HG02571 (cell line): ENCODE data around the gene KRT36.

Experiments used
- ATAC-seq: cut with Tn5 transposase; IDR thresholded peaks from one replicate; pipeline ENCODE4 v1.9.1; 2021; ENCODE audit warnings: mild to moderate bottlenecking, moderate library complexity; ENCODE audit not compliant: unreplicated experiment

The KRT36 gene

DNA sequence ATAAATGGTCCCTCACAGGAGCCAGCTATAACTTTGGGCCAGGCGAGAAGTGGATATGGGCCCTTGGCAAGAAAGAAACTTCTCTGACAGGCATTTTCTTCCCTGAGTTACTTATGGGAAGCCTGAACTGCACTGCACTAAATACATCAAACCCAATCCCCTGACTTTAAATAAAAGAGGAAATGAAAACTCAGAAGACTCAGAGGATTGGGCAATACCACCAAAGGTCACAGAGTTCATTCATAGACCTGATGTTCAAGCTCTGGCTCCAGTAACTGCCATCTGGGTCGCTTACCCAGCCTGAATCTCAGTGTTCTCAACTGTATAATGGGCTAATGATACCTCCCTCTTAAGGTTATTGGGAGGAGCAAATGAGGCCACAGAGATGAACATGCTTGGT is 9.6 kb downstream of the KRT36 start:
- ATAC-seq, result no peak

DNA sequence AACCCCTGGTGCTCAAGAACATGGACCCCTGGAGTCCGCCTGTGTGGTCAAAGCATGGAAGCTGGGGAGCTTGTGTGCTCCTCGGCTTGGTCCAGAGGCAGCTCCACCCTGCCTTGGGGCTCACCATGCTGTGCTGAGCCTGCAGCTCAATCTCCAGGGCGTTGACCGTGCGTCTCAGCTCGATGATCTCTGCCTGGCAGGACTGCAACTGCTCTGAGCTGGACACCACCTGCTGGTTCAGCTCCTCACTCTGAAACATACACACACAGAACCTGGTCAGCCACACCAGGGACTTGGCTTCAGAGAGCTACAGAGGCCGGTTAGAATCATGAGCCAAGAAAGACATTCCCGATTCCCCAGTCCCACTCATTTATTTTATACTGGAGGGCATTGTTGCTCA is 11.5 kb downstream of the KRT36 start:
- no peak for ATAC-seq

- ATAC-seq, result no peak
Measured at GRCh38 chr17:41476866-41477815, 12.6 kb downstream of the KRT36 start.

DNA sequence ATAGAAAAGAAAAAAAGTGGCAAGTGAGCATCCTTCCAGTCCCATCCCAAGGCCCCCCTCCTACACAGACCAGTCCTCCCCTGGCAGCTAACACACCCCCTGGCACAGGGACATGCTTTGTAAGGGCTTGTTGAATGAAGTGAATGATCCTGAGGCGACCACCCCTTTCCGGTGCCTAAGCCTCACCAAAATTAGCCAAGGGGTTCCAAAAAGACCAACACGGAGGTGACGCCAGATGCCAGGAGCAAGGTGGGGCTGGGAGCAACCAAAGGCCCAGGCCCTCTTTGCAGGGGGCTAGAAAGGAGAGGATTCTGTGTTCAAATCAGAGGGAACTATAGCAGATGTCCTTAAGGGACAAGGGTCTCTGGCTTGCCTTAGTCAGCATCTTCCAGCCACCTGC is 14.3 kb downstream of the KRT36 start:
- no peak for ATAC-seq

DNA sequence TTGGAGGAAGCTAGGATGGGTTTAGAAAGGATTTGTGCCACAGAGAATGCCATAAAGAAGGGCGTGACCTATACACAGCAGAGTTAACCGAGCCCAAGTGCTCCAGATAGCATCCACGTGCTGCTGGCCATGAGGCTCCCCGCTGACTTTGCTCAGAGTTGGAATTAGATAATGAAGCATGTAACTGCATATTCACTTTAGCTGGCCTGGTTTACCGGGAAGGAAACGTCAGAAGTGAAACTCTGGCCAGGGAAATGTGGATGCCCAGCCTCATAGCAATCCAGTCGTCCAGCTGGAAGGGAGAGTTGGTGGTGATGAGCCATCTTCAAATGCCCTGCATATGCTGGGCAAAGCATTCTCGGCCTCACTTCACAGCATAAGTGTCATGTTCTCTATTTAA is 14.8 kb downstream of the KRT36 start:
- no peak for ATAC-seq

- ATAC-seq, result no peak
Measured at GRCh38 chr17:41468346-41468745, 21.4 kb downstream of the KRT36 start.

- ATAC-seq, result no peak
Measured at GRCh38 chr17:41467561-41467960, 22.1 kb downstream of the KRT36 start.

DNA sequence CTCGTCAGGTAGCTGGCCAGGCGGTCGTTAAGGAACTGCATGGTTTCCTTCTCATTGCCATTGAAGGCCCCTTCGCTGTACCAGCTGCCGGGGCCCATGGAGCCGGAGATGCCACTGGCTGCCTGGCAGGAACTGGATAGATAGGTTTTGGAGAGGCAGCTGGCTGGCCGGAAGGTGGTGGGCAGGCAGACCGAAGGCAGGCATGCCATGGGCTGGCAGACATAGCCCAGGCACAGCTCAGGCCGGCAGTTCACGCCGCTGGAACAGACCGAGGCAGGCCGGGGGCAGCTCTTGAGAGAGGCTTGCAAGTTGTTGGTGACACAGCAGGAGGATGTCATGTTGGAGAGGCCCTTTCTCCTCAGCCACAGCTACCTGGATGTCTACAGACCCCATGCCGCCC is 22.7 kb downstream of the KRT36 start, which contains the start of gene KRT32:
Gene KRT32, minus strand, starts transcription at position 399 of the 400 bp plus-strand sequence. Its CDS starts 61 bp downstream, at position 338.
- ATAC-seq, result no peak

DNA sequence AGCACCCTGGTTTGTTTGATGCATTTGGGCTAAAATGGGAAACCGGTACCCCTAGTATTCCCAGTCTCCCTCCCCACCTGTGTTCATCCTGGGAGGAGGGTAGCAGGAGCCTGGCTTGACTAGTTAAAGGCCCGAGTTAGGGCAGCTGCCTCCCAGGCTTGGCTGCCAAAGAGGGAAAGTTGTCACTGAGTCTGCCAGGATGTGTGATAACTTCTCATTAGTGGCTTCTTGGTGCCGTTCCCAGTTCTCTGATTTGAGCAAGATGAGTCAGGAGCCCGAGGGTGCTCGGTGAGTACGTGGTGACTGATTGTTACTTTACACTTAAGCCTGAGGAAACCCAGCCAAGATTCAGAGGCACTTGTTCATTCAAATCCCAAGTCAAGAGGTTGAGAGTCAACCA is 25.0 kb downstream of the KRT36 start:
- ATAC-seq, result no peak

- ATAC-seq, result no peak
Measured at GRCh38 chr17:41464173-41464572, 25.5 kb downstream of the KRT36 start.

DNA sequence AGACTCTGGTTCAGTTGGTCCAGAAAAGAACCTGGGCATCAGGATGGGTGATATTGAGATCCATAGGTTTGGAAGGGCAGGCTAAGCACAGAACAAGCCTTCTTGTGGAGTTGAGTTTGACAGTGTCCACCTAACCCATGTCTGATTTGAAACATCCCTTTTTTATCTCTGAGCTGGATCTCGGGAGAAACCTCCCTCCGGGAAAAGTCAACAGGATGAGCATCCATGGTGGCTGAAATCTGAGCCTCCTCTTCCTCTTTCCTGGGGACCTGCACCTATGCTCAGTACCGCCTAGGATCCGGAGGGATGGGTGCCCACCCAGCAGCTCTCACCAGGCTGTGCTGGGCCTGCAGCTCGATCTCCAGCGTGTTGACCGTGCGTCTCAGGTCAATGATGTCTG is 26.0 kb downstream of the KRT36 start:
- no peak for ATAC-seq

DNA sequence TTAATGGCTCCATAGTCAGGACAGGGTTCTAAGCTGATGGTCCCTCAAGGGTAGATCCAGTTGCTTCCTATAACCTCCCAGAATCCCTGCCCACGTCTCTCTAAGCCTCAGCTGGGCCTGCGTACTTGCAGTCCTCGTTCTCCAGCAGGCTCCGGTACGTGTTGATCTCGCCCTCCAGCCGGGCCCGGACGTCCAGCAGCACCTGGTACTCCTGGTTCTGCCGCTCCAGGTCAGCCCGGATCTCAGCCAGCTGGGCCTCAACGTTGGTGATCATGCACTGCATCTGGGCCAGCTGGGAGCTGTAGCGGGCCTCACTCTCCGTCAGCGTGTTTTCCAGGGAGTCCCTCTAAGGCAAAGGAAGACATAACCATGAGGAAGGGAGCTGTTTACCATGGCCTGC is 27.0 kb downstream of the KRT36 start:
- ATAC-seq, result no peak

DNA sequence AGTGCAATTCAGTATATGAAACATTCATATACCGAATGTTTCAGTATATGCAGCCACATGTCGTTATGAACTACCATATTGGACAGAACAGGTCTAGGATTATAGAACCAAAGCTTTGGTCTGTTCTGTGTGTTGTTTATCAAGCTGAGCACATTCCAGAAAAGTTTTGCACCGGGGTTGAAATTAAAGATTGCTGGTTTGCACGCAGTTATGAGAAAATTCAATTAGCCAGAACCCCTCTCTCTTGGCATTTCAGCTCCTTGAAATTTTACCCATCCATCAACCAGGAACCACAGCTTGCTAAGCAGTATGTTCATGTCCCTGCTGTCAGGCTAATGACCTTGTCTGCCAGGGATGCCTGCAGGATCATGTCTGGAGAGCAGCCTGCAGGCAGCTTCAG is 32.0 kb downstream of the KRT36 start:
- ATAC-seq, result no peak

DNA sequence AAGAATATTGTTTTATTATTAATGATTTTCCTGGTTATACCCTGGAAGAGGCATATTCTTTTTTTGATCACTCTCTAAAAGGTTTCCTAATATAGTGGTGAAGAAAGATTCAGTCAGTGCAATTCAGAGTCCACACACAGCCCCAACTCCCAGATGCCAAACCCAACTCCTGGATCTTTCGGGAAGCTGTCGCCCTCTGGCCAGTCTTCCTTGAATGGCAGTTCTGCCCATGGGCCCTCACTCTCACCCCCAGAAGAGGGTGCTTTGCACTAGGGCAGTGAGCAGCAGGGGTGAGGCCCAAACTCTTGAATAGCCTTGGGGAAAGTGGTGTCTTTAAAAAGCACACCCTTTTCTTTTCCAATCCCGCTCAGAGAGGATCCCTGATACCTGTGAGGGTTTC is 33.5 kb downstream of the KRT36 start:
- no peak for ATAC-seq

DNA sequence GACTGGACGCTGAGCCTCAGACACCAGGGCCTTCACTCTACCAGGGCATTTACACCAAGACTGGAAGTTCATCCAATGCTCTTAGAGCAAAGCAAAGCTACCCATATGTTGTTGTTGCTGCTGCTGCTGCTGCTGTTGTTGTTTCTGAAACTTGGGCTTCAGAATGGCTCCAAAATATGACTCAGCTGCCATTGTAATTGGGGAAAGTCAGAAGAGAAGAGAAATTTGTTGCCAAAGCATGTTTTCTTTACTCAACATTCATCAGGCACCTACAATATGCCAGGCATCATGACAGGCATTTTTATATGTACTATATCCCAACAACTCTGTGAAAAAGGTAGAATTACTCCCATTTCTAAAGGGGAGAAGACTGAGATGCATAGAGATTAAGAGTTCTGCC is 34.5 kb downstream of the KRT36 start:
- no peak for ATAC-seq

DNA sequence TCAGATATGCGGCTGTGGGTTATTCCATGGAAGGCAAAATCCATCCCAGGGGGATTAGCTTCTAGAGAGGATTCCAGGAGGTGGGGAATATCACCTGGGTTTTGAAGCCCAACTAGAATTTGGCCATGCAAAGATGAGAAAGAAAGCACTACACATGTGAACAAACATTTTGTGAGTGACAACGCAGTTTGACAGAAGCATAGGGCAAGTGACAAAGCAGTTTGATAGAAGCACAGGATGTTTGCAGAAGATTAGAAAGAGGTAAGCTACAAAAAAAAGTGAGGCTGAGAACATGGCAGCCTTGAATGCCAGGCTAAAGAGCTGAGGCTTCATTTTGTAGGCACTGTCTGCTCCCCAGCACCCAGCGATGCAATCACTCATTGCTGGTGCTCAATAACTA is 36.6 kb downstream of the KRT36 start:
- ATAC-seq, result no peak

DNA sequence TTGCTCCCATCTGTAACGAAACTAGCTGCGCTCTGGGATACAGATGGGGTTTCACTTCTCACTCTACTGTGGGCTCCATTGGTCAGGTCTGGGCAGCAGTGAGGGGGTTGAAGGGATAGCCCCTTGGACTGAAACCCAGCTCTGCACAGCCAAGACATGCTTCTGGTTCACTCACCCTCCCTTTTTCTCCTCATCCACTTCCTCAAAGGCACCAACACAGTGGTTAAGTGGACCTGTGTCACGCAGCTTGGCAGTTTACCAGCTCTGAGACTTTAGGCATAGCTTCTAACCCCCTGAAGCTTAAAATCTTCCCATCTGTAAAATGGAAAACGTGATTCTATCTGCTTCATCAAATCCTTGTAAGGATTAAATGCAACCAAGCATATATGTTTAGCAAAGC is 37.4 kb downstream of the KRT36 start:
- no peak for ATAC-seq

DNA sequence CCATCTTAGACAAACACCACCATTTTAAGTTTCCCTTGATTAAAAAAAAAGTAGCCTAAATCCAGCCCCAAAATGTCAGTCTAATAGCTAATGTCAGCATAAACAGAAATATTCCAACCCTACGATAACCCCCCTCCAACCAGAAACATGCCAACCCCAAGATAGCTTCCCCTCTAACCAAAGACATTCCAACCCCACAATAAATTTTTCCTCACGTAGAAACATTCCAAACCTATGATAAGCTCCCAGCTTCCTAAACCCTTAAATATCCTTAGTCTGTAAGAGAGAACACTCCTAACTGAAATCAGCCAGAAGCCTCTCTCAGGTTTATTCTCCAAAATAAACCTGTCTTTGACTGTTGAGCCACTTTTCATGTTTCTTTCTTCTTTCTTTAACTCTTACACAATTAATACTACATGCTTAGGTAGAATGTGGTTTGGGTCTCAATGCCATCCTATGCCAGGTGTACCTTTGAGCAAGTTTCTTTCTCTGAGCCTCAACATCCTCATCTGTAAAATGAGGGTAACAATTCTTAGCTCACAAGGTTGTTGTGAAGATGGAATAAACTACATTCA is 38.5 kb downstream of the KRT36 start:
- no peak for ATAC-seq

- ATAC-seq, result no peak
Measured at GRCh38 chr17:41449008-41449407, 40.7 kb downstream of the KRT36 start.

DNA sequence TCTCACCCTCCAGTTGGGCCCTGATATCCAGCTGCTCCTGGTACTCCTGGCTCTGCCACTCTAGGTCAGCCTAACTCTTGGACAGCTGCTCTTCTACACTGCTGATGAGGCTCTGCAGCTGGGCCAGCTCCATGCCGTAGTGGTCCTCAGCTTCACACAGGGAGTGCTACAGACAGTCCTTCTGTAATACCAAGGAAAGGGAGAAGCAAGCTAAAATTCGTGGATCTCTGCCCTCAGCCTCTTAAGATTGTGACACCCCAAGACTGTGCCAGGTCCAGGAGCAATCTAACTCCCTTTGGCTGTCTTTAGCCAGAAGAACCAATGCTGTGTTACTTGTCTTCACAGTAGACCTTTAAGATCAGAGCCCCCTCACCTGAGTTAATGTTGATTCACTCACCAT is 41.2 kb downstream of the KRT36 start:
- no peak for ATAC-seq

GRCh38 chr17:41446806-41447205 is 42.9 kb downstream of the KRT36 start:
- no peak for ATAC-seq

DNA sequence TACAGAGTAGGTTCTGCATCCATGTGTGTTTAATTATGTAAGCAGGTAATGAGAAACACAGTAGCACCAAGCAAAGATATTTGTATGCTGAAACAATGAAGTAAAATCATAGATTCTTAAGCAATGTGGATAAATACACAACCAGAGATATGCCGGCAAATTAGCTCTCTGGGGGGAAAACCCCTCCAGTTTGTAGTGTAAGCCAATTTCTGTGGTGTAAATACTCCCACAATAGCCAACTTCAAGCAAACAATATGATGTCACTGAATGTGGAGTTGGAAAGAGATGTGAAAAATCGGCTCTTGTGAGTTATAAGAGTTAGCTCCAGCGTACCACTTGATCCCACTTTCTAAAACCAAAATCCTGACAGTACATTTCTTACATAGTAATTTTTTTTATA is 45.1 kb downstream of the KRT36 start:
- no peak for ATAC-seq
